Measurements from ENCODE around the gene LNPEP. TPM values are rescaled to one million over a fixed set of nuclear protein-coding genes. Genes with fewer than 3 reads are reported as not detected.

The LNPEP gene
- total and polyA plus RNA-seq, 10 of the 15 experiments (the other 5 are each of a cell fraction or from before 2014, with no cell fraction given): 5.6 to 54.9 (median 25.0) TPM

DNA sequence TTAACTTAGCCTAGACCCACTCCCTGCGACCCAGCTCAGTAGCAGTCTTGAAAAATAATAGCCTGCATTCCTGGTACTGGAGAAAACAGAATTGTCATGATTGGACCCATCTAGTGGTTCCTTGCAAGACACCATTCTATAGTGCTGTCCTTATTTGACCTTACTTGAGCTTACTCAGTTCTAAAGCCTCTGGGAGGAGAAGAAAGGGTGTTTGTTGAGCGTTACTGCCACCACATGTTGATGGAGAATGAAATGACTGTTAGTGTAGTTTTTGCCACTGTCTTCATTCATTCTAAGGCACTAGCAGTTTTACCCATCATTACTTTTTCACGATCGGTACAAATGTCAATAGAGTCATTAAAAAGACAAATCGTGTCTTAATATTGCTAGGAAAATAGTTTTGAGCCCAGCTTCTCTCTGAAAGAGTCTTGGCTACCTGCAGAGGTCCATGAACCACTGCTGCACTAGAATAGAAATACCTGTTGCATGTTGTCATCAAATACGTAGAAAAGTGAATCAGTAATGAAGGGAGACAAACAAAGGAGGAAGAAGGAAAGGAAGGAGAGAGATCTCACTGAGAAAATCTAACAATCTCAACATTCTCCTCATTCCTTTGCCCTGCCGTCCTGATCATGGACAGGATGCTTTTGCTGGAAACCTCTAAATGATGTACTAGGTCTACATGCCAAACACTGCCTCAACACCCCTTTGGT lies 110.5 kb downstream of the LNPEP start (continued):
- TF ChIP-seq, protein P1, sequence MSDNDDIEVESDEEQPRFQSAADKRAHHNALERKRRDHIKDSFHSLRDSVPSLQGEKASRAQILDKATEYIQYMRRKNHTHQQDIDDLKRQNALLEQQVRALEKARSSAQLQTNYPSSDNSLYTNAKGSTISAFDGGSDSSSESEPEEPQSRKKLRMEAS (IDR thresholded peaks at IDR 0.05; ENCODE audit: low read depth, low read length): no peak

DNA sequence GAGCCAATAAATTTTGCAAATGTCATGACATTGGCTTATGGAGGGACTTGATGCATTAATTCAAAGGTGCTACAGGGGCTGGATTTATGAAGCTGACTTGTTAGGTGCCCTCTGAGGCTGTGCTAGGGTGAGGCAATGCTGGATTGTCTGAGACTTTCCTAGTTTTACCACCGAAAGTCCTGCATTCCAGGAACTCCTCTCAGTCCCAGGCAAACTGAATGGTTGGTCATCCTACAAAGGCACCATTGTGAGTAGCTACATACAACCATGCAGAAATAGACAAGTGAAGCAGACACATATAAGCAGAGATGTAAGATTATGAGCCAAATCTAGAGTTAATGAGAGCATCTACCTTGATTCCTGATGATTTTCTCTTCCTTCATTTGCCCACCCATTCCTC lies 111.2 kb downstream of the LNPEP start:
- Histone ChIP-seq H3K4me1 (ENCODE audit: control insufficient read depth, insufficient read depth, low read length) (no peaks in the 10 kb centered on the region), H3K79me2 (ENCODE audit: control insufficient read depth, insufficient read depth, low read length) (no peaks in the 10 kb centered on the region), H3K27me3 (replicated peaks in 1 of 2; ENCODE audit: control insufficient read depth in 2 of 2, insufficient read depth in 2 of 2, low read length in 1 of 2) (no peaks in the 10 kb centered on the region; a peak in 1 of 4 replicates), H2AFZ (ENCODE audit: control insufficient read depth, low read depth, low read length) (no peak overlapping the region), H3K4me2 (ENCODE audit: control insufficient read depth, insufficient read depth) (no peak overlapping the region), H3K27ac (ENCODE audit: control insufficient read depth, insufficient read depth) (no peak overlapping the region), H3K9me3 (replicated peaks; ENCODE audit: control insufficient read depth, insufficient read depth, low read length) (no peaks in the 10 kb centered on the region), H3K9ac (ENCODE audit: control insufficient read depth, insufficient read depth, low read length) (no peak overlapping the region), H4K20me1 (ENCODE audit: control insufficient read depth, insufficient read depth) (no peaks in the 10 kb centered on the region), H3K36me3 (ENCODE audit: control insufficient read depth in 2 of 2, insufficient read depth in 2 of 2, low read length in 1 of 2) (no peaks in the 10 kb centered on the region), H3K4me3 (no peak overlapping the region)
- in situ Hi-C loops (cut with MboI) (loop anchor here (5.0 kb wide), 1 partner anchor 95 kb away; the partner anchor contains the start of gene LIX1), intact Hi-C loops (cut with micrococcal nuclease; ENCODE audit: unreplicated experiment) (no loop called here)
- no peak for ATAC-seq
- FAIRE-seq: no peak
- ChIA-PET POLR2A (no interaction called here), CTCF (interaction anchor here (0.7 to 13.3 kb wide), 5 partner anchors 95 to 1951 kb away, joined by 3 to 88 read pairs (median 5); partner anchors contain the start of gene LIX1), SMC1A (ENCODE audit: uncharacterized antibody, unreplicated experiment) (interaction anchor here (0.6 to 6.7 kb wide), 7 partner anchors 11 to 180 kb away, joined by 3 to 49 read pairs (median 3); partner anchors contain the start of gene LIX1), RAD21 (ENCODE audit: unreplicated experiment) (interaction anchor here (1.7 kb wide), 1 partner anchor 178 kb away, joined by 15 read pairs; no protein-coding TSS in a partner anchor)
- TF ChIP-seq RFX5 (IDR thresholded peaks at IDR 0.05; ENCODE audit: low read depth, low read length): no peak
- no peak for TF ChIP-seq POLR2A (IDR thresholded peaks at IDR 0.05; ENCODE audit: low read depth, low read length)
- TF ChIP-seq, protein P2, sequence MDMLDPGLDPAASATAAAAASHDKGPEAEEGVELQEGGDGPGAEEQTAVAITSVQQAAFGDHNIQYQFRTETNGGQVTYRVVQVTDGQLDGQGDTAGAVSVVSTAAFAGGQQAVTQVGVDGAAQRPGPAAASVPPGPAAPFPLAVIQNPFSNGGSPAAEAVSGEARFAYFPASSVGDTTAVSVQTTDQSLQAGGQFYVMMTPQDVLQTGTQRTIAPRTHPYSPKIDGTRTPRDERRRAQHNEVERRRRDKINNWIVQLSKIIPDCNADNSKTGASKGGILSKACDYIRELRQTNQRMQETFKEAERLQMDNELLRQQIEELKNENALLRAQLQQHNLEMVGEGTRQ (IDR thresholded peaks at IDR 0.05; ENCODE audit: borderline replicate concordance, low read depth, low read length): no peak
- TF ChIP-seq, protein P3, sequence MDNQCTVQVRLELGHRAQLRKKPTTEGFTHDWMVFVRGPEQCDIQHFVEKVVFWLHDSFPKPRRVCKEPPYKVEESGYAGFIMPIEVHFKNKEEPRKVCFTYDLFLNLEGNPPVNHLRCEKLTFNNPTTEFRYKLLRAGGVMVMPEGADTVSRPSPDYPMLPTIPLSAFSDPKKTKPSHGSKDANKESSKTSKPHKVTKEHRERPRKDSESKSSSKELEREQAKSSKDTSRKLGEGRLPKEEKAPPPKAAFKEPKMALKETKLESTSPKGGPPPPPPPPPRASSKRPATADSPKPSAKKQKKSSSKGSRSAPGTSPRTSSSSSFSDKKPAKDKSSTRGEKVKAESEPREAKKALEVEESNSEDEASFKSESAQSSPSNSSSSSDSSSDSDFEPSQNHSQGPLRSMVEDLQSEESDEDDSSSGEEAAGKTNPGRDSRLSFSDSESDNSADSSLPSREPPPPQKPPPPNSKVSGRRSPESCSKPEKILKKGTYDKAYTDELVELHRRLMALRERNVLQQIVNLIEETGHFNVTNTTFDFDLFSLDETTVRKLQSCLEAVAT (IDR thresholded peaks at IDR 0.05): no peak
- BruUV-seq (replicated peaks): no TSS peak
- no peak for DNase-seq (ENCODE audit: low read depth, low spot score)
- WGBS (ENCODE audit: insufficient coverage, insufficient replicate concordance, low lambda C conversion rate, missing lambda C conversion rate): 94% methylated on average over 1 of the region's 1 CpG

Measured in GM12878 (cell line).